ENCODE measurements around the gene SLC16A12.
"Not testable (repeated sequence)": the region's sequence is repeated elsewhere in the genome, so short reads cannot be mapped to it uniquely, and the experiment has no call there.

SLC16A12 gene

GRCh38 chr10:89428877-89429276 lies 106.5 kb downstream of the SLC16A12 start:
- DNase-seq: no peak
- intact Hi-C loops (cut with DNase I): loop anchor here (5.0 to 10.0 kb wide), 3 partner anchors 216 to 1443 kb away; partner anchors contain the start of genes KIF20B, PANK1 and RPP30

GRCh38 chr10:89427629-89428028 lies 107.8 kb downstream of the SLC16A12 start:
- no peak for DNase-seq
- intact Hi-C loops (cut with DNase I): loop anchor here (2.0 to 10.0 kb wide), 4 partner anchors 137 to 1445 kb away; partner anchors contain the start of genes KIF20B, PANK1 and RPP30

GRCh38 chr10:89426230-89426868 lies 109.0 kb downstream of the SLC16A12 start:
- intact Hi-C loops (cut with DNase I): loop anchor here (2.0 to 10.0 kb wide), 4 partner anchors 138 to 1446 kb away; partner anchors contain the start of genes KIF20B, PANK1 and RPP30
- DNase-seq: no peak

GRCh38 chr10:89425000-89425399 lies 110.4 kb downstream of the SLC16A12 start:
- intact Hi-C loops (cut with DNase I): loop anchor here (5.0 to 10.0 kb wide), 3 partner anchors 220 to 1447 kb away; partner anchors contain the start of genes KIF20B, PANK1 and RPP30
- DNase-seq: no peak

GRCh38 chr10:89421018-89421476 lies 114.3 kb downstream of the SLC16A12 start:
- no peak for DNase-seq
- intact Hi-C loops (cut with DNase I): loop anchor here (10.0 kb wide), 1 partner anchor 224 kb away; the partner anchor contains the start of gene PANK1

- no peak for DNase-seq
- intact Hi-C loops (cut with DNase I): no loop called here
Measured at GRCh38 chr10:89419548-89419947, 115.8 kb downstream of the SLC16A12 start.

GRCh38 chr10:89416465-89416864 lies 118.9 kb downstream of the SLC16A12 start:
- intact Hi-C loops (cut with DNase I): no loop called here
- DNase-seq: no peak

- intact Hi-C loops (cut with DNase I): no loop called here
- peak in 9 of 10 donors; percentile 32 to 92 (median 46) for DNase-seq
Measured at GRCh38 chr10:89414879-89415821, 120.2 kb downstream of the SLC16A12 start.

- intact Hi-C loops (cut with DNase I): no loop called here
- peak; percentile 53 to 96 (median 71) for DNase-seq
Measured at GRCh38 chr10:89414146-89414878, 121.1 kb downstream of the SLC16A12 start, which contains the start of gene IFIT5. TSS of gene IFIT5 (plus strand) at chr10:89414568. CDS start at chr10:89414799, 231 bp downstream.

GRCh38 chr10:89413398-89413912 lies 121.9 kb downstream of the SLC16A12 start:
- intact Hi-C loops (cut with DNase I): no loop called here
- DNase-seq: no peak

GRCh38 chr10:89412276-89412675 lies 123.1 kb downstream of the SLC16A12 start:
- intact Hi-C loops (cut with DNase I); DNase-seq: not testable (repeated sequence)

GRCh38 chr10:89411135-89411534 lies 124.3 kb downstream of the SLC16A12 start:
- DNase-seq; intact Hi-C loops (cut with DNase I): not testable (repeated sequence)

GRCh38 chr10:89410551-89410950 lies 124.8 kb downstream of the SLC16A12 start:
- DNase-seq; intact Hi-C loops (cut with DNase I): not testable (repeated sequence)

GRCh38 chr10:89409282-89409681 lies 126.1 kb downstream of the SLC16A12 start:
- intact Hi-C loops (cut with DNase I); DNase-seq: not testable (repeated sequence)

- DNase-seq; intact Hi-C loops (cut with DNase I): not testable (repeated sequence)
Measured at GRCh38 chr10:89407792-89408191, 127.6 kb downstream of the SLC16A12 start.

GRCh38 chr10:89406178-89406577 lies 129.2 kb downstream of the SLC16A12 start:
- intact Hi-C loops (cut with DNase I); DNase-seq: not testable (repeated sequence)

- DNase-seq: no peak
- intact Hi-C loops (cut with DNase I): no loop called here
Measured at GRCh38 chr10:89404104-89405047, 131.0 kb downstream of the SLC16A12 start.

- intact Hi-C loops (cut with DNase I): no loop called here
- DNase-seq: no peak
Measured at GRCh38 chr10:89403043-89403442, 132.4 kb downstream of the SLC16A12 start.

- DNase-seq: no peak
- intact Hi-C loops (cut with DNase I): no loop called here
Measured at GRCh38 chr10:89399956-89400355, 135.4 kb downstream of the SLC16A12 start.

All from posterior cingulate gyrus (tissue), 11 donors.